GM21529 (cell line): ENCODE data around the gene CNPY4.
A peak's percentile ranks its signal among the peaks of the same experiment; 100 is the strongest.
"Not testable (repeated sequence)": the region's sequence is repeated elsewhere in the genome, so short reads cannot be mapped to it uniquely, and the experiment has no call there.

Experiments
- ATAC-seq: cut with Tn5 transposase; IDR thresholded peaks from one replicate; pipeline ENCODE4 v1.9.1; 2021; ENCODE audit not compliant: unreplicated experiment

The CNPY4 gene

GRCh38 chr7:100118388-100119071, 904 bp upstream of the CNPY4 start:
- ATAC-seq, result no peak

- ATAC-seq, result peak; percentile 44
These were observed 717 bp downstream of the CNPY4 start for GRCh38 chr7:100119970-100120732.

GRCh38 chr7:100120733-100121036, 1.3 kb downstream of the CNPY4 start:
- ATAC-seq, result no peak

- no peak for ATAC-seq
These were observed 2.6 kb downstream of the CNPY4 start for GRCh38 chr7:100122067-100122466.

DNA sequence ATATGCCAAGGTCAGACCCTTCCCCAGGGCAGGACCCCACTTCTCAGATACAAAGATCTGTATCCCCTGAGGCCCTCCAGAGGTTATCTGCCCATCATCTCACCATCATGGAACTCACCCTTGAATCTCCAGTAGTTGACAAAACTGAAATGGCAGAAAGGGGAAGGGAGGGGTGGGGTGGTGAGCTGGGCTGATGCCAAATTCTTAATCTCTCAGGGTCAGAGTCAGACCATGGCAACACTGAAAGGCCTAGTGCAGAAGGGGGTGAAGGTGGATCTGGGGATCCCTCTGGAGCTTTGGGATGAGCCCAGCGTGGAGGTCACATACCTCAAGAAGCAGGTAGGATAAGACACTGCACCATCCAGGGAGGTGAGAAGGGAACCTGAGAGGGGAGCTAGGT, 3.1 kb downstream of the CNPY4 start:
- no peak for ATAC-seq

DNA sequence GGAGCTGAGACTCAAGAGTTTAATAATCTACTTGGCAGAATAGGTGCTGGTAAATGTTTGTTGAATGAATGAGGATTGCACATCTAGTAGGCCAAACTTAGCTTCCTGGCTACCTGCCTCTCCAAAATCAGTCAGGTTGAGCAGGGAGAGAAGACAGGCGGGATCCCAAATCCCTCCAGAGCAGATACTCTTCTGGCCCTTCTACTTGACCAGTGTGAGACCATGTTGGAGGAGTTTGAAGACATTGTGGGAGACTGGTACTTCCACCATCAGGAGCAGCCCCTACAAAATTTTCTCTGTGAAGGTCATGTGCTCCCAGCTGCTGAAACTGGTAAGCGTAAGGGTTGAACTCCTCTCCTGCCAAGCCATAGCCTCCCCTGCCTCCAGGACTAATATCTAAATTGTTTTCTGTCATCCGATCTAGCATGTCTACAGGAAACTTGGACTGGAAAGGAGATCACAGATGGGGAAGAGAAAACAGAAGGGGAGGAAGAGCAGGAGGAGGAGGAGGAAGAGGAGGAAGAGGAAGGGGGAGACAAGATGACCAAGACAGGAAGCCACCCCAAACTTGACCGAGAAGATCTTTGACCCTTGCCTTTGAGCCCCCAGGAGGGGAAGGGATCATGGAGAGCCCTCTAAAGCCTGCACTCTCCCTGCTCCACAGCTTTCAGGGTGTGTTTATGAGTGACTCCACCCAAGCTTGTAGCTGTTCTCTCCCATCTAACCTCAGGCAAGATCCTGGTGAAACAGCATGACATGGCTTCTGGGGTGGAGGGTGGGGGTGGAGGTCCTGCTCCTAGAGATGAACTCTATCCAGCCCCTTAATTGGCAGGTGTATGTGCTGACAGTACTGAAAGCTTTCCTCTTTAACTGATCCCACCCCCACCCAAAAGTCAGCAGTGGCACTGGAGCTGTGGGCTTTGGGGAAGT, 5.1 kb downstream of the CNPY4 start:
- no peak for ATAC-seq

DNA sequence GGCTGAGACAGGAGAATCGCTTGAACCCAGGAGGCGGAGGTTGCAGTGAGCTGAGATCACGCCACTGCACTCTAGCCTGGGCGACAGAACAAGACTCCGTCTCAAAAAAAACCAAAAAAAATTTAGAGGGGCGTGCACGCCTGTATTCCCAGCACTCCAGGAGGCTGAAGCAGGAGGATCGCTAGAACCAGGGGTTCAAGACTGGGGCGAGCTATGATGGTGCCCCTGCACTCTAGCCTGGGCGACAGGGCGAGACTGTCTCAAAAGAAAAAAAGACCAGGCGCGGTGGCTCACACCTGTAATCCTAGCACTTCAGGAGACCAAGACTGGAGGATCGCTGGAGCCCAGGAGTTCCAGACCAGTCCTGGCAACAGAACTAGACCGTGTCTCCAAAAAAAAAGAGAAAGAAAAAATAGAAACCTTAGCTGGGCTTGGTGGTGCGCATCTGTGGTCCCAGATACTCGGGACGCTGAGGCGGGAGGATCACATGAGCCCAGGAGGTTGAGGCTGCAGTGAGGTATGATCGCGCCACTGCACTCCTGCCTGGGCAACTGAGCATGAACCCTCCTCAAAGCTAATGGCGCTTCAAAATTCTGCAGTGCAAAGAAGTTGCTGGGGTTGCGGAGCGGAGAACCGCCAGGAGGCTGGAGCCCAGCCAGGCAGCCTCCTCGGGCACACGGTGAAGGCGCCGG, 7.0 kb downstream of the CNPY4 start:
- ATAC-seq, result peak; percentile 34

DNA sequence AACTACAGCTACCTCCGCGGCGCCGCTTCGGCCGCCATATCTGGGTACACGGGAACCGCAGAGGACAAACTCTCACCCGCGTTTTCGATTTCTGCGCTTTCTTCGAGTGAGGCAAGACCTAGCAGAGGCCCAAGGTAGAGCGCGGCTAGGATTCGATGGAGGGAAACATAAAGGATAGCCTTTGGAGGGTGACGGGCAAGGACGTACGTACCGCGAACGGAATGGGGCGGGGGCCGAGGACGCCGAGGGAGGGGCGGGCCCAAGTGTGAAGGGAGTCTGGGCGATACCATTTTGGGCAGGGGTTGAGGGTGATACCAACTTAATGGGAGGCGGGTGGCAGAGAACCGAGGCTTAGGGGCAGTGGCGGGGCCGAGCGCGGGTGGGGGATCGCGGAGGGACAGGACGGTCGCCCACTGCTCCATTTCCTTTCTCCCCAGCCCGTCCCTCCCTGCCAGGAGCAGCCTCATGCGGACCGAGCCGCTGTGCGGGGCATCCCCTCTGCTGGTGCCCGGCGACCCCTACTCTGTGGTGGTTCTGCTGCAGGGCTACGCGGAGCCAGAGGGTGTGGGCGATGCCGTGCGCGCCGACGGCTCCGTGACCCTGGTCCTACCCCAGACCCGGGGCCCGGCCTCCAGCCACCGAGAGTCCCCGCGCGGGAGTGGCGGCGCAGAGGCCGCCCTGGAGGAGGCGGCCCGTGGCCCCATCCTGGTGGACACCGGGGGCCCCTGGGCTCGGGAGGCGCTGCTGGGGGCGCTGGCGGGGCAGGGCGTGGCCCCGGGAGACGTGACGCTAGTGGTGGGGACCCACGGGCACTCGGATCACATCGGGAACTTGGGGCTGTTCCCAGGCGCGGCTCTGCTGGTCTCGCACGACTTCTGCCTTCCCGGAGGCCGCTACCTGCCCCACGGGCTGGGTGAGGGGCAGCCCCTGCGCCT, 7.8 kb downstream of the CNPY4 start, which contains the start of gene MBLAC1:
Gene MBLAC1, plus strand, starts transcription at position 37 of the 935 bp plus-strand sequence. Its CDS starts 429 bp downstream, at position 466.
- ATAC-seq, result peak; percentile 75

DNA sequence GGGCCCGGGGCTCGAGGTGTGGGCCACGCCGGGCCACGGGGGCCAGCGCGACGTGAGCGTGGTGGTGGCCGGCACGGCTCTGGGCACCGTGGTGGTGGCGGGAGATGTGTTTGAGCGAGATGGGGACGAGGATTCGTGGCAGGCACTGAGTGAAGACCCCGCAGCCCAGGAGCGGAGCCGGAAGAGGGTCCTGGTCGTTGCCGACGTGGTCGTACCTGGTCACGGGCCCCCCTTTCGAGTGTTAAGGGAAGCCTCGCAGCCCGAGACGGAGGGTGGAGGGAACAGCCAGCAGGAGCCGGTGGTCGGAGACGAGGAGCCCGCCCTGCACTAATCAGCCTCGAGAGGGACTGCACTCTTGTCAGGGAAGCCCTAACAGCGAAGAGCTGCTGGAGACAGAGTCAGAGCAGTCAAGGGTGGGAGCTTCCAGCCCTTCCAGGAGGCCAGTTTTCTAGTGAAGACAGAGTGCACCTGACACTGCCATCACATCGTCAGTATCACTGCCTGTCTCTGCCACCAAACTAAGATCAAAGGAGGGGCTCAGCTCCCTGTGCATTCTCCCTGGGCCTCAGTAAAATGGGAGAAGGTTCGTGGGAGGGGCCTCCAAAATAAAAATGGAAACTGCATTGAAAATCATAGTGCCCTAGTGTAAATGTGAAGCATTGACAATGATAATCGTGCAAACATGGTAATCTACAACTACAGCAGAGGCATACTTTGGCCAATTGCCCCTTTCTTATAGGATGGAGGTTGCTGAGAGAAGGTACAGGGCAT, 8.6 kb downstream of the CNPY4 start:
- ATAC-seq, result no peak

DNA sequence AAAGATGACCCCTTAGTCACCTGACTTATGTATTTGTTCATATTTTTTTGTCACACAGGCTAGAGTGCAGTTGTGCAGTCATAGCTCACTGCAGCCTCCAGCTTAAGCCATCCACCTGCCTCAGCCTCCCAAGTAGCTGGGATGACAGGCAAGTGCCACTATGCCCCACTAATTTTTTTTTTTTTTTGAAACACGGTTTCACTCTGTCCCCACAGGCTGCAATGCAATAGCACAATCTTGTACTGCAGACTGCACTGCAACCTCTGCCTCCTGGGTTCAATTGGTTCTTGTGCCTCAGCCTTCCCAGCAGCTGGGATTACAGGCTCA, 9.2 kb downstream of the CNPY4 start:
- ATAC-seq, result no peak

DNA sequence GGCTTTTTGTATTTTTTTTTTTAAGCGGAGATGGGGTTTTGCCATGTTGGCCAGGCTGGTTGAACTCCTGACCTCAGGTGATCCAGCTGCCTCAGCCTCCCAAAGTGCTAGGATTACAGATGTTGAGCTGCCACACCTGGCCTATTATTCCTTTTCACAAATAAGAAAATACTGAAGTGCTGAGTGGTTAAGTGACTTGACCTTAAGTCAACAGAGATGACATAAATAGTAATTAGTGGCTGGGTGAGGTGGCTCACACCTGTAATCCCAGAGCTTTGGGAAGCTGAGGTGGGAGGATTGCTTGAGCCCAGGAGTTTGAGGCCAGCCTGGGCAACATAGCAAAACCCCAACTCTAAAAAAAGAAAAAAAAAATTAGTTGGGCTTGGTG, 10.8 kb downstream of the CNPY4 start:
- ATAC-seq, result not testable (repeated sequence)

GRCh38 chr7:100130608-100131453, 11.4 kb downstream of the CNPY4 start:
- ATAC-seq, result no peak

GRCh38 chr7:100132126-100132525, 12.7 kb downstream of the CNPY4 start:
- ATAC-seq, result no peak

- peak; percentile 65 for ATAC-seq
These were observed 13.3 kb downstream of the CNPY4 start for GRCh38 chr7:100132697-100133151.

DNA sequence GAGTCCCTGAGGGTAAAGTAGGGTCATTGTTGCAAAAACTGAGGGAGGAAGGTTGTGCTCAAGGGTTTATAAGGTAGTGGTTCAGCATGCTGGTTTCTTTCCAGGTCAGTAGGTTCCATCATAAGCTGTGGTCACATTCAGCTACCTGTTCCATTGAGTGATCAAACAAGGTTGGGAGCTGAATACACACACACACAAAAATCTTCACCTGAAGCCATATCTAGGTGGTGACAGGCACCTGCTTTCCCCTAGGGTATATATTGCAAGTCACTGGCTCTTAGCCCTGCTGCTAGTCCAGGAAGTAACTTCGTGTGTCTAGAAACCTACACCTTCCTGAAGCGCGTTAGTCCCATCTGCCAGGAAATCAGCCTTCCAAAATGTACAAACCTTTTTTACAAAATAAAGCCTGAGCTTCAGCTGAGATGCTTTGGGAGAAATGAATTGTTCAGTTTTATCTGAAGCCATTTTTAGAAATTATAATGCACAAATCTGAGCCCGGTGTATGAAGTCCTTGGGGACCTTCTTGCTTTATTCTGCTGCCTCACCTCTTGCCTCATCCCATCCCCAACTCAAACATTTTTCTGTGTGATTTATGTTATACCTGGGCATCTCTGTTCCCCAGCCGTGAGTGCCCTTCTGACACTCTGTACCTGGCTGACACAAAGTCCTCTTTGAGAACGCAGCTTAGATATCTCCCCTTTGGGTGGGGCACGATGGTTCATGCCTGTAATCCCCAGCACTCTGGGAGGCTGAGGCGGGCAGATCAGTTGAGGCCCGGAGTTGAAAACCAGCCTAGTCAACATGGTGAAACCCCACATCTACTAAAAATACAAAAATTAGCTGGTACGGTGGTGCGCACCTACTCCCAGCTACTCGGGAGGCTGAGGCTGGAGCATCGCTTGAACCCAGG, 18.7 kb downstream of the CNPY4 start:
- ATAC-seq, result no peak

- ATAC-seq, result no peak
These were observed 22.1 kb downstream of the CNPY4 start for GRCh38 chr7:100141555-100141949.

DNA sequence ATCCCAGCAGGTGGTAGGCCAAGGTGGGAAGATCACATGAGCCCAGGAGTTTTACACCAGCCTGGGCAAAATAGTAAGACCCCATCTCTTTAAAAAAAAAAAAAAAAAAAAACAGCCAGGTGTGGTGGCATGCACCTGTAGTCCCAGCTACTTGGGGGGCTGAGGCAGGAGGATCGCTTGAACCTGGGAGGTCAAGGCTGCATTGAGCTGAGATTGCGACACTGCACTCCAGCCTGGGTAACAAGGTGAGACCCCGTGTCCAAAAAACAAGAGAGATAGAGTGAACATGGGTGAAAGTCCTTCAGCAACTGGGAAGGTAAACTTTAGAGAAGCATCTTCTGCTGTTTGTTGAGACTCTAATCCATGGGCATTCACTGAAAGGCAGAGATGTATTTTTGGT, 23.0 kb downstream of the CNPY4 start:
- ATAC-seq, result no peak
